ENCODE data around the gene PAPSS1.

DNA sequence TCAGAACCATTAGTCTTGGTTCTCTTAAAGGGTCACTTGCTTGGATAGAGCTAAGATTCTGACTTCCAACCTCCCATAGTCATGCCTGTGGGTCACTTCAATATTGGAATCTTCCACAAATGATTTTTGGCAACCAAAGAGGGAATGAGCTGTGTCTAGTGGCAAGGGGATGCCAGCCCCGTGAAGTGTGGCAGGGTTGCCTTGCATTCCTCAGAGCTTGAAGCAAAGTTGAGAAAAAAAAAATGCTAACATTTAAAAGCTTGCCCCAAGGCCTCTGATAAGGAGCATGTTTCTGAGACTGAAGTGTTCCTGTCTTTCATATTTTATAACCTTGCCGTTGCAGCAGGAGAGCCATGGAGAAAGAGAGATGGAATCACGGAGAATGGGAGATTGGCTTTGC is 120.2 kb downstream of the PAPSS1 start:
- no peak for TF ChIP-seq CTCF (IDR thresholded peaks at IDR 0.05)
- no peak for TF ChIP-seq POLR2A (IDR thresholded peaks at IDR 0.05)

Measured in esophagus squamous epithelium (tissue), 4 donors.